ENCODE data around the gene THSD4. TPM values are rescaled to one million over a fixed set of nuclear protein-coding genes. Genes with fewer than 3 reads are reported as not detected.

The THSD4 gene
- total RNA-seq, 1 donor from 2014 or later = 151 TPM

- Histone ChIP-seq H3K27me3 (no peaks in the 10 kb centered on the region), H3K4me1 (peaks cover 4 to 7% of the 10 kb centered on the region in 2 donors), H3K36me3 (no peaks in the 10 kb centered on the region), H3K9me3 (no peaks in the 10 kb centered on the region), H3K27ac (no peak overlapping the region), H3K4me3 (no peak overlapping the region)
- DNase-seq (ENCODE audit: low spot score in 2 of 2) = no peak
- no peak for TF ChIP-seq CTCF (IDR thresholded peaks at IDR 0.05)
- intact Hi-C loops (cut with DNase I) = no loop called here
Measured at GRCh38 chr15:71097890-71098289, 17.4 kb upstream of the THSD4 start.

GRCh38 chr15:71098920-71099319 is 16.4 kb upstream of the THSD4 start:
- DNase-seq (ENCODE audit: low spot score in 2 of 2) = no peak
- intact Hi-C loops (cut with DNase I) = no loop called here
- H3K9me3 ChIP-seq = no peaks in the 10 kb centered on the region
- H3K4me1 ChIP-seq = no peaks in the 10 kb centered on the region
- no peak overlapping the region for H3K27ac ChIP-seq
- no peak overlapping the region for H3K4me3 ChIP-seq
- H3K36me3 ChIP-seq = no peaks in the 10 kb centered on the region
- TF ChIP-seq CTCF (IDR thresholded peaks at IDR 0.05) = no peak
- H3K27me3 ChIP-seq = no peaks in the 10 kb centered on the region

- Histone ChIP-seq H3K4me3 (no peak overlapping the region), H3K4me1 (no peaks in the 10 kb centered on the region), H3K9me3 (no peaks in the 10 kb centered on the region), H3K27me3 (no peaks in the 10 kb centered on the region), H3K36me3 (no peaks in the 10 kb centered on the region), H3K27ac (no peak overlapping the region)
- TF ChIP-seq CTCF (IDR thresholded peaks at IDR 0.05) = peak; percentile 26 to 53 (median 49)
- intact Hi-C loops (cut with DNase I) = loop anchor here (2.0 kb wide), 1 partner anchor 92 kb away; no protein-coding TSS in a partner anchor
- no peak for DNase-seq (ENCODE audit: low spot score in 2 of 2)
Measured at GRCh38 chr15:71103102-71103676, 12.1 kb upstream of the THSD4 start.

GRCh38 chr15:71104636-71105035 is 10.6 kb upstream of the THSD4 start:
- Histone ChIP-seq H3K9me3 (no peaks in the 10 kb centered on the region), H3K4me3 (no peak overlapping the region), H3K4me1 (peaks cover 0 to 5% of the 10 kb centered on the region in 2 donors), H3K27me3 (no peaks in the 10 kb centered on the region), H3K27ac (no peak overlapping the region), H3K36me3 (no peaks in the 10 kb centered on the region)
- no peak for DNase-seq (ENCODE audit: low spot score in 2 of 2)
- intact Hi-C loops (cut with DNase I) = loop anchor here (5.0 kb wide), 2 partner anchors 628 to 698 kb away; no protein-coding TSS in a partner anchor
- no peak for TF ChIP-seq CTCF (IDR thresholded peaks at IDR 0.05)

- no peak for DNase-seq (ENCODE audit: low spot score in 2 of 2)
- intact Hi-C loops (cut with DNase I) = loop anchor here (5.0 kb wide), 2 partner anchors 627 to 697 kb away; no protein-coding TSS in a partner anchor
- no peak for TF ChIP-seq CTCF (IDR thresholded peaks at IDR 0.05)
Measured at GRCh38 chr15:71105444-71105843, 9.8 kb upstream of the THSD4 start.

More at GRCh38 chr15:71105444-71105843, 9.8 kb upstream of the THSD4 start:
- H3K27ac ChIP-seq = no peak overlapping the region
- H3K27me3 ChIP-seq = no peaks in the 10 kb centered on the region
- H3K36me3 ChIP-seq = no peaks in the 10 kb centered on the region
- H3K4me3 ChIP-seq = no peak overlapping the region
- no peaks in the 10 kb centered on the region for H3K9me3 ChIP-seq
- peaks cover 0 to 9% of the 10 kb centered on the region in 2 donors for H3K4me1 ChIP-seq

Data from ascending aorta (tissue), 2 donors.